Endothelial cell of umbilical vein (primary cell): ENCODE measurements around the gene LARP7.

Experiments
- CTCF ChIP-seq, 2 donors: IDR thresholded peaks; 1 replicate in 1 of 2; 2 replicates in 1 of 2; pipeline ENCODE4 v1.5.1; 2011; ENCODE audit warnings: low read length in 2 of 2, mild to moderate bottlenecking in 2 of 2, moderate library complexity in 2 of 2, control low read depth in 1 of 2, inconsistent platforms in 1 of 2, low read depth in 1 of 2; ENCODE audit not compliant: insufficient read depth in 1 of 2; ENCODE audit errors: extremely low read depth in 1 of 2
- EZH2 ChIP-seq: IDR thresholded peaks from 2 replicates; pipeline ENCODE4 v1.6.1; 2012; ENCODE audit warnings: borderline replicate concordance, low read depth, mild to moderate bottlenecking, moderate library complexity, low read length, inconsistent platforms; ENCODE audit not compliant: severe bottlenecking
- GATA2 ChIP-seq: IDR thresholded peaks from 2 replicates; pipeline ENCODE4 v1.7.0; 2011; ENCODE audit warnings: low read depth, mild to moderate bottlenecking, moderate library complexity, mixed read lengths, low read length; ENCODE audit not compliant: insufficient read length, insufficient read depth
- MYC ChIP-seq: IDR thresholded peaks from one replicate; pipeline ENCODE4 v1.6.1; 2011; ENCODE audit warnings: mild to moderate bottlenecking, low read depth, low read length
- POLR2A ChIP-seq: IDR thresholded peaks from 2 replicates; pipeline ENCODE4 v1.6.1; 2012; ENCODE audit warnings: low read depth, mild to moderate bottlenecking, control low read depth, low read length
- POLR2AphosphoS5 ChIP-seq: IDR thresholded peaks from 2 replicates; pipeline ENCODE4 v1.6.1; 2012; ENCODE audit warnings: low read depth, mild to moderate bottlenecking, control low read depth, low read length, moderate library complexity; ENCODE audit not compliant: insufficient read depth
- TF ChIP-seq, protein P1 (sequence below): IDR thresholded peaks from 2 replicates; pipeline ENCODE4 v1.6.1; 2011; ENCODE audit not compliant: insufficient read depth, insufficient read length

DNA sequence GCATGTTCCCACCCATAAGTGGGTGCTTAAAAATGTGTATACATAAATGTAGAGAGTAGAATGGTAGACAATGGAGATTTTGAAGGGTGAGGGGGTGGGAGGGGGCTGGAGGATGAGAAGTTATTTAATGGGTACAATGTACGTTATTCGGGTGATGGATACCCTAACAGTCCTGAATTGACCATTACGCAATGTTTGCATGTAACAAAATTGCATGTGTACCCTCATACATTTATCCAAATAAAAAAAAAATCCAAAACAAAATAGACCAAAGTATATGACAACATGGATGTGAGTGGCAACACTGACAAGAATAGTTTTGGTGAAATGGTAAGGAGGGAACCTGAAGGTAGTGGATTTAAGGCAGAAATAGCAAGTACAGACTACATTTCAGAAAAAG, 63.7 kb downstream of the LARP7 start:
- TF ChIP-seq CTCF (IDR thresholded peaks at IDR 0.05; ENCODE audit: extremely low read depth in 1 of 2, insufficient read depth in 1 of 2, low read depth in 1 of 2, low read length in 2 of 2) (no peak), POLR2A (no peak), GATA2 (no peak), EZH2 (no peak), POLR2AphosphoS5 (no peak), MYC (no peak)
- TF ChIP-seq, protein P1, sequence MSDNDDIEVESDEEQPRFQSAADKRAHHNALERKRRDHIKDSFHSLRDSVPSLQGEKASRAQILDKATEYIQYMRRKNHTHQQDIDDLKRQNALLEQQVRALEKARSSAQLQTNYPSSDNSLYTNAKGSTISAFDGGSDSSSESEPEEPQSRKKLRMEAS: no peak
